CD4-positive, alpha-beta T cell (primary cell): ENCODE measurements around the gene SPATA2L. TPM values are rescaled to one million over a fixed set of nuclear protein-coding genes. Genes with fewer than 3 reads are reported as not detected.

Source experiments
- ATAC-seq: fragments of 200-7000 bp; cut with Tn5 transposase; one replicate; pipeline ENCODE4 v1.10.0; 2022; ENCODE audit warnings: mild to moderate bottlenecking; ENCODE audit not compliant: poor library complexity
- CTCF ChIA-PET: fragments of 350-600 bp; sonication (Branson Sonifier 250); formaldehyde crosslinking; loops from one replicate; lab custom pipeline; 2021; ENCODE audit warnings: antibody characterized with exemption, inconsistent platforms; lab: Charles Lee
- POLR2A ChIA-PET: fragments of 350-600 bp; sonication (Branson Sonifier 250); formaldehyde crosslinking; loops from one replicate; lab custom pipeline; 2021; ENCODE audit warnings: antibody characterized with exemption, inconsistent platforms; lab: Charles Lee
- DNase-seq, 14 experiments: peaks; one replicate each; pipeline ENCODE4 v3.0.0-alpha.2; 2013 to 2020; ENCODE audit warnings: mixed read lengths in 2 of 14
- H3K27ac ChIP-seq, 2 donors: one replicate each; pipeline versions ENCODE4 v1.5.1 to v1.7.0; 2013; ENCODE audit warnings: low read length in 2 of 2, low read depth in 1 of 2, mild to moderate bottlenecking in 1 of 2
- H3K27me3 ChIP-seq, 2 experiments: 1 replicate in 1 of 2; 2 replicates in 1 of 2; pipeline versions ENCODE4 v1.6.1 to v1.7.0; 2013; ENCODE audit warnings: low read length in 2 of 2, control low read depth in 1 of 2, mild to moderate bottlenecking in 1 of 2, moderate library complexity in 1 of 2; ENCODE audit not compliant: insufficient read depth in 2 of 2, control insufficient read depth in 1 of 2
- H3K36me3 ChIP-seq: one replicate; pipeline ENCODE4 v1.6.1; 2013; ENCODE audit warnings: low read length, control low read depth; ENCODE audit not compliant: insufficient read depth
- H3K4me1 ChIP-seq: one replicate; pipeline ENCODE4 v1.6.1; 2013; ENCODE audit warnings: low read length, control low read depth; ENCODE audit not compliant: insufficient read depth
- H3K4me3 ChIP-seq: one replicate; pipeline ENCODE4 v1.5.1; 2013; ENCODE audit warnings: mild to moderate bottlenecking, low read length, moderate library complexity
- H3K9me3 ChIP-seq, 2 experiments: 1 replicate in 1 of 2; 2 replicates in 1 of 2; pipeline versions ENCODE4 v1.6.1 to v1.7.0; 2013; ENCODE audit warnings: low read length in 2 of 2, mild to moderate bottlenecking in 2 of 2, control low read depth in 1 of 2, moderate library complexity in 1 of 2; ENCODE audit not compliant: control insufficient read depth in 1 of 2, insufficient read depth in 1 of 2
- H3K27ac Mint-ChIP-seq: one replicate; pipeline ENCODE4 v1.8.0; 2020; ENCODE audit warnings: mixed read lengths
- H3K27me3 Mint-ChIP-seq: one replicate; pipeline ENCODE4 v1.8.0; 2021; ENCODE audit warnings: mixed read lengths
- H3K36me3 Mint-ChIP-seq: one replicate; pipeline ENCODE4 v1.8.0; 2021; ENCODE audit warnings: low read depth, mixed read lengths
- H3K4me1 Mint-ChIP-seq: one replicate; pipeline ENCODE4 v1.8.0; 2021; ENCODE audit warnings: low read depth, mixed read lengths
- H3K4me3 Mint-ChIP-seq: one replicate; pipeline ENCODE4 v1.8.0; 2020; ENCODE audit warnings: mild to moderate bottlenecking, mixed read lengths
- H3K9me3 Mint-ChIP-seq: one replicate; pipeline ENCODE4 v1.8.0; 2020; ENCODE audit warnings: mixed read lengths
- CTCF ChIP-seq: fragments of 200-600 bp; IDR thresholded peaks from one replicate; pipeline ENCODE4 v1.8.0; 2022; ENCODE audit warnings: antibody characterized with exemption, mild to moderate bottlenecking
- intact Hi-C, 2 experiments: fragments of 100-400 bp; cut with DNase I in 1 of 2; cut with micrococcal nuclease in 1 of 2; formaldehyde crosslinking; loops; one replicate each; pipeline versions ENCODE4 v1.15.1 to v1.9.0; 2023 to 2025; cut with DNase I, micrococcal nuclease
- total RNA-seq, 174 experiments: library from RNA in 2 of 174; stranded (reverse) in 2 of 174; gene quantifications; one replicate each; pipeline ENCODE4 v1.2.3 and lab custom pipeline; 2021 to 2026

SPATA2L gene
- total RNA-seq, 2 experiments from 2014 or later = 26.1 to 28.3 TPM

GRCh38 chr16:89736554-89736953, 35.0 kb upstream of the SPATA2L start:
- H3K4me1 Mint-ChIP-seq = peaks cover 50% of the 10 kb centered on the region
- H3K4me1 ChIP-seq = peaks cover 77% of the 10 kb centered on the region
- POLR2A ChIA-PET = interaction anchor here (4.9 kb wide), 1 partner anchor 12 kb away, joined by 89 read pairs; no protein-coding TSS in a partner anchor

GRCh38 chr16:89733792-89734191, 32.3 kb upstream of the SPATA2L start:
- H3K27me3 ChIP-seq = no peaks in the 10 kb centered on the region
- DNase-seq = no peak
- no peak for ATAC-seq
- peaks cover 96% of the 10 kb centered on the region for H3K4me1 ChIP-seq
- intact Hi-C loops = no loop called here
- ChIA-PET CTCF (no interaction called here), POLR2A (interaction anchor here (4.9 kb wide), 1 partner anchor 9 kb away, joined by 89 read pairs; no protein-coding TSS in a partner anchor)
- no peak overlapping the region for H3K4me3 Mint-ChIP-seq
- no peak for TF ChIP-seq CTCF
- peaks cover 98% of the 10 kb centered on the region for H3K36me3 ChIP-seq
- no peaks in the 10 kb centered on the region for H3K9me3 Mint-ChIP-seq
- H3K27ac Mint-ChIP-seq = no peak overlapping the region
- H3K27ac ChIP-seq = no peak overlapping the region
- no peaks in the 10 kb centered on the region for H3K27me3 Mint-ChIP-seq
- peaks cover 51% of the 10 kb centered on the region for H3K4me1 Mint-ChIP-seq
- no peaks in the 10 kb centered on the region for H3K9me3 ChIP-seq
- no peak overlapping the region for H3K4me3 ChIP-seq
- H3K36me3 Mint-ChIP-seq = peaks cover 97% of the 10 kb centered on the region

More at GRCh38 chr16:89736554-89736953, 35.0 kb upstream of the SPATA2L start:
- peaks cover 98% of the 10 kb centered on the region for H3K36me3 Mint-ChIP-seq
- H3K27me3 Mint-ChIP-seq = no peaks in the 10 kb centered on the region
- CTCF ChIA-PET = interaction anchor here (1.6 to 1.7 kb wide), 2 partner anchors 13 to 36 kb away, joined by 6 to 16 read pairs; partner anchors contain the start of gene SPATA2L
- H3K9me3 Mint-ChIP-seq = no peaks in the 10 kb centered on the region
- H3K27ac Mint-ChIP-seq = peak overlapping the region; percentile 80
- DNase-seq (no peak), ATAC-seq (no peak)
- H3K4me3 ChIP-seq = no peak overlapping the region
- H3K27me3 ChIP-seq = no peaks in the 10 kb centered on the region
- intact Hi-C loops = no loop called here
- no peaks in the 10 kb centered on the region for H3K9me3 ChIP-seq
- TF ChIP-seq CTCF = no peak
- H3K4me3 Mint-ChIP-seq = peak overlapping the region; percentile 69
- H3K27ac ChIP-seq = peak overlapping the region in 1 of 2 donors; percentile 34
- H3K36me3 ChIP-seq = peaks cover 92% of the 10 kb centered on the region

GRCh38 chr16:89733322-89733721, 31.8 kb upstream of the SPATA2L start:
- H3K36me3 Mint-ChIP-seq = peaks cover 95% of the 10 kb centered on the region
- no peak overlapping the region for H3K4me3 ChIP-seq
- no peak overlapping the region for H3K4me3 Mint-ChIP-seq
- no peaks in the 10 kb centered on the region for H3K27me3 Mint-ChIP-seq
- H3K4me1 Mint-ChIP-seq = peaks cover 48% of the 10 kb centered on the region
- DNase-seq (no peak), ATAC-seq (no peak)
- peaks cover 95% of the 10 kb centered on the region for H3K4me1 ChIP-seq
- peaks cover 97% of the 10 kb centered on the region for H3K36me3 ChIP-seq
- H3K9me3 Mint-ChIP-seq = no peaks in the 10 kb centered on the region
- intact Hi-C loops = no loop called here
- ChIA-PET CTCF (no interaction called here), POLR2A (interaction anchor here (4.9 kb wide), 1 partner anchor 9 kb away, joined by 89 read pairs; no protein-coding TSS in a partner anchor)
- no peaks in the 10 kb centered on the region for H3K27me3 ChIP-seq
- no peak for TF ChIP-seq CTCF
- H3K27ac Mint-ChIP-seq = no peak overlapping the region
- H3K27ac ChIP-seq = no peak overlapping the region
- H3K9me3 ChIP-seq = no peaks in the 10 kb centered on the region
